NCI-H2029 (cell line): ENCODE measurements around the gene ISCU.
"Not testable (repeated sequence)": the region's sequence is repeated elsewhere in the genome, so short reads cannot be mapped to it uniquely, and the experiment has no call there.

Experiments
- DNase-seq: peaks from one replicate; lab custom pipeline; 2025; lab: John Stamatoyannopoulos, UW

The ISCU gene

GRCh38 chr12:108543652-108544051, 18.7 kb upstream of the ISCU start:
- no peak for DNase-seq

- DNase-seq = no peak
These were observed 14.7 kb upstream of the ISCU start for GRCh38 chr12:108547686-108548085.

GRCh38 chr12:108548954-108549521, 13.4 kb upstream of the ISCU start:
- DNase-seq = no peak

- DNase-seq = no peak
These were observed 10.9 kb upstream of the ISCU start for GRCh38 chr12:108551535-108551934.

- DNase-seq = no peak
These were observed 8.6 kb upstream of the ISCU start for GRCh38 chr12:108553799-108554198.

GRCh38 chr12:108555383-108555782, 7.0 kb upstream of the ISCU start:
- DNase-seq = not testable (repeated sequence)

- DNase-seq = no peak
These were observed 3.3 kb upstream of the ISCU start for GRCh38 chr12:108559007-108559655.

- DNase-seq = no peak
These were observed 2.6 kb upstream of the ISCU start for GRCh38 chr12:108559748-108560147.

GRCh38 chr12:108560321-108560721, 2.1 kb upstream of the ISCU start:
- DNase-seq = no peak

- peak; percentile 73 for DNase-seq
These were observed 1.4 kb upstream of the ISCU start, which contains the start of gene SART3 for GRCh38 chr12:108560752-108561719. Gene SART3, minus strand, starts transcription at chr12:108561173. Its CDS starts 19 bp downstream, at chr12:108561154.

GRCh38 chr12:108561852-108562347, 496 bp upstream of the ISCU start:
- no peak for DNase-seq

- peak; percentile 68 for DNase-seq
These were observed 874 bp downstream of the ISCU start for GRCh38 chr12:108563136-108563803.

GRCh38 chr12:108563804-108564151, 1.4 kb downstream of the ISCU start:
- DNase-seq = no peak

GRCh38 chr12:108564724-108565123, 2.3 kb downstream of the ISCU start:
- DNase-seq = no peak

- no peak for DNase-seq
These were observed 2.8 kb downstream of the ISCU start for GRCh38 chr12:108565146-108565545.

- DNase-seq = peak; percentile 90
These were observed 3.6 kb downstream of the ISCU start for GRCh38 chr12:108565976-108566375.

- DNase-seq = no peak
These were observed 4.1 kb downstream of the ISCU start for GRCh38 chr12:108566452-108566851.

GRCh38 chr12:108567406-108568337, 5.3 kb downstream of the ISCU start:
- no peak for DNase-seq

- DNase-seq = no peak
These were observed 6.2 kb downstream of the ISCU start for GRCh38 chr12:108568338-108569154.
